ENCODE measurements around the gene MRPL44. TPM values are rescaled to one million over a fixed set of nuclear protein-coding genes. Genes with fewer than 3 reads are reported as not detected.
"Not testable (repeated sequence)": the region's sequence is repeated elsewhere in the genome, so short reads cannot be mapped to it uniquely, and the experiment has no call there.

MRPL44 gene
- total RNA-seq, 2 experiments from 2014 or later = 30.4 to 34.9 TPM

GRCh38 chr2:223989206-223989855 is 32.1 kb downstream of the MRPL44 start:
- Mint-ChIP-seq H3K4me3 (no peak overlapping the region), H3K27me3 (peaks cover 17% of the 10 kb centered on the region)

DNA sequence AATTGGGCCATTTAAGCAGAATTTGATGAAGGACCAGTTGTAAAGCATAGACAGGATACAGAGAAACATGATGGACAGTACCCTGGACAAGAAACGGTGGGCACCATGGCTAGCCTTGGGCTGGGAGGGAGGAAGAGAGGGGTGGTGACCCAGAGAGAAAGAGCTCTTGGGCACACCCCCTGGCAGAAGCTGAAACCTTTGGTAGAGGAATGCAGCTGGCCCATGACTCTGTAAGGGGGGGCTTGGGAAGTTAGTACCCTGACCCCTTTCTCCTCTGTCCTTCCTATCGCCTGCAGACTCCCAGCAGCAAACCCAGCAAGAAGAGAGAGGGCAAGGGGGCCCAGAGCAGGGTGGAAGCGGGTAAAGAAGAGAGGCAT is 32.6 kb downstream of the MRPL44 start:
- Mint-ChIP-seq H3K27me3 (peaks cover 17% of the 10 kb centered on the region), H3K4me3 (no peak overlapping the region), H3K4me1 (peaks cover 2% of the 10 kb centered on the region), H3K27ac (no peak overlapping the region), H3K36me3 (no peaks in the 10 kb centered on the region), H3K9me3 (ENCODE audit: low read depth) (no peaks in the 10 kb centered on the region)
- DNase-seq (no peak), ATAC-seq (no peak)
- CTCF ChIA-PET = interaction anchor here (7.1 kb wide), 2 partner anchors 19 to 294 kb away, joined by 57 to 95 read pairs; no protein-coding TSS in a partner anchor

More at GRCh38 chr2:223989206-223989855, 32.1 kb downstream of the MRPL44 start:
- Mint-ChIP-seq H3K36me3 (no peaks in the 10 kb centered on the region), H3K27ac (no peak overlapping the region), H3K4me1 (no peaks in the 10 kb centered on the region), H3K9me3 (ENCODE audit: low read depth) (no peaks in the 10 kb centered on the region)
- no peak for ATAC-seq
- DNase-seq = no peak
- CTCF ChIA-PET = interaction anchor here (7.1 kb wide), 2 partner anchors 18 to 295 kb away, joined by 57 to 95 read pairs; no protein-coding TSS in a partner anchor

- peaks cover 11% of the 10 kb centered on the region for H3K4me1 Mint-ChIP-seq
- CTCF ChIA-PET = interaction anchor here (0.8 to 7.1 kb wide), 6 partner anchors 13 to 377 kb away, joined by 3 to 95 read pairs (median 10); partner anchors contain the start of gene SERPINE2
- H3K4me3 Mint-ChIP-seq = no peak overlapping the region
- no peaks in the 10 kb centered on the region for H3K9me3 Mint-ChIP-seq (ENCODE audit: low read depth)
- no peak for ATAC-seq
- no peak overlapping the region for H3K27ac Mint-ChIP-seq
- H3K27me3 Mint-ChIP-seq = peaks cover 9% of the 10 kb centered on the region
- H3K36me3 Mint-ChIP-seq = no peaks in the 10 kb centered on the region
- DNase-seq = no peak
These were observed 34.3 kb downstream of the MRPL44 start for GRCh38 chr2:223991611-223992010.

DNA sequence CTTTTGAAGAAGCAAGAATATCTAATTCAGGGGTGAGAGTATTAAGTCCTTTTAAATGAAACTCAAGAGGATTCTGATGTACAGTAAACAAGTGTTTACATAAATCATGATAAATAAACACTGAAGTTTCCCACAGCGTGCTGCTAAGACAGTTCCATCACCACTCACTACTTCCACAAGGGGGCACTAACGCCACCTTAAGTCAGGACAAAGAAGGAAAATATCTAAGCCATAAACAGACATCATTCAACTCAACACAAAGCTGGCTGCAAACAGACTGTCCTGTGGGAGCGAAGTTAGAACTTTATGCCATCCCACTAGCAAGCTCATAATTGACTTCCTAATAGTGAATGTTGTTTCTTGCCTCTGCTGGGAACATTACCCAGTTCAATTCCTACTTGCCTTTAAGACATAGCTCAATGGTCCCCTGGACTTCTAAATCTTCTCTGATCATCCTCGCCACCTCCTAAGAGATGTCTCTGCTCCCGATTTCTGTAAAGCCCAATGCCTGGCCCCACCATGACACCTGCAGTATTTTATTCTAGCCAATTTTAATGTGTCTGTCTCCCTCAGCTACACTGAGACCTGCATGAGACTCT is 36.5 kb downstream of the MRPL44 start:
- H3K4me1 Mint-ChIP-seq = peaks cover 11% of the 10 kb centered on the region
- CTCF ChIA-PET = interaction anchor here (0.6 to 7.1 kb wide), 32 partner anchors 8 to 743 kb away, joined by 3 to 95 read pairs (median 4); partner anchors contain the start of gene AP1S3
- H3K27me3 Mint-ChIP-seq = no peaks in the 10 kb centered on the region
- no peaks in the 10 kb centered on the region for H3K36me3 Mint-ChIP-seq
- no peak overlapping the region for H3K27ac Mint-ChIP-seq
- H3K4me3 Mint-ChIP-seq = no peak overlapping the region
- DNase-seq = peak; percentile 75
- peak; percentile 79 for ATAC-seq
- no peaks in the 10 kb centered on the region for H3K9me3 Mint-ChIP-seq (ENCODE audit: low read depth)

DNA sequence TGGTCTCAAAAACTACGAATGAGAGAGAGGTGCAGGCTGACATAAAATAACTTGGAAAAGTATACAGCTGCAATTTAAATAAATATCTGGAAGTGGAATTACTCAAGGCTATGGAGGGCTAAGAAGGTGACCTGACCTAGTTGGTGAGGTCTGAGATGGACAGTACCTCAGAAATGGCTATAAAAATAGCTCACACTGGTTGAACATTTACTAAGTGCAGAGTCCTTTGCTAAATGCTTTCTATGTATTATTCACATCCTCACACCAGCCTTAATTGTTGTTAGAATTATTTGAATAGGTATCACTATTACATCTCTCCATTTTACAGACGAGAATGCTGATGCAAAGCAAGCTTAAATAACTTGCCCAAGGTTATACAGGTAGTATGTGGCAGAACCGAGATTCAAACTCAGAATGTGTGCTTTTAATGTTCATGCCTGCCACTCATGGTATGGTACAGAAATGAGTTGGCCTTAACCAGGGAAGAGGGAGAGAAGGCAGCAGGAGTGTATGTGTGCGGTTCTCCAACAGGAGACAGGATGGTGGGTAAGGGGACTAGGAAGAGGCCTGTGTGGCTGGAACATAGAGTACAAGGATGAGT is 37.4 kb downstream of the MRPL44 start:
- H3K27ac Mint-ChIP-seq = no peak overlapping the region
- no peaks in the 10 kb centered on the region for H3K9me3 Mint-ChIP-seq (ENCODE audit: low read depth)
- peaks cover 11% of the 10 kb centered on the region for H3K4me1 Mint-ChIP-seq
- no peaks in the 10 kb centered on the region for H3K27me3 Mint-ChIP-seq
- H3K4me3 Mint-ChIP-seq = no peak overlapping the region
- CTCF ChIA-PET = interaction anchor here (1.0 to 7.1 kb wide), 11 partner anchors 10 to 289 kb away, joined by 3 to 95 read pairs (median 11); no protein-coding TSS in a partner anchor
- ATAC-seq (no peak), DNase-seq (no peak)
- H3K36me3 Mint-ChIP-seq = no peaks in the 10 kb centered on the region

- peaks cover 11% of the 10 kb centered on the region for H3K4me1 Mint-ChIP-seq
- CTCF ChIA-PET = interaction anchor here (2.9 to 7.1 kb wide), 3 partner anchors 24 to 289 kb away, joined by 17 to 95 read pairs (median 57); no protein-coding TSS in a partner anchor
- H3K36me3 Mint-ChIP-seq = no peaks in the 10 kb centered on the region
- ATAC-seq (no peak), DNase-seq (no peak)
- peak overlapping the region; percentile 20 for H3K27ac Mint-ChIP-seq
- H3K4me3 Mint-ChIP-seq = no peak overlapping the region
- no peaks in the 10 kb centered on the region for H3K9me3 Mint-ChIP-seq (ENCODE audit: low read depth)
- H3K27me3 Mint-ChIP-seq = no peaks in the 10 kb centered on the region
These were observed 38.3 kb downstream of the MRPL44 start for GRCh38 chr2:223995569-223995968.

DNA sequence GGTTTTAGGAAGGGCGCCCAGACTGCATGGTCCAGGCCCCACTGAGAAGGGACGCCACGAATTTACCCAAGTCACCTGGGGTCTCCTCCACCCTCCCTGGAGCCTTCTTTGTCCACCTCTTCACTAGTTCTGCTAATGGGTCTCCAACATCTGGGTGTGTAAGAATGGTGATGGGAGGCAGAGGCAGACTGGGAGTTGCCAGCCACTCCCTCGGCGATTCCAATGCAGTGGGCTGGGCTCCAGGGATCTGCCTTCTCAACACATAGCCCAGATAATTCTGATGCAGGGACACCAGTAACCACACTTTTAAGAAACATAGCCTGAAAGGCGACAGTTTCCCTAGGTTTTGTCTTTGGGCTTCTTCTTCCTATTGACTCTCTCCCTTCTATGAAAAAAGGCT is 39.1 kb downstream of the MRPL44 start:
- Mint-ChIP-seq H3K27ac (no peak overlapping the region), H3K4me3 (no peak overlapping the region), H3K4me1 (peaks cover 11% of the 10 kb centered on the region), H3K9me3 (ENCODE audit: low read depth) (no peaks in the 10 kb centered on the region), H3K27me3 (no peaks in the 10 kb centered on the region), H3K36me3 (no peaks in the 10 kb centered on the region)
- CTCF ChIA-PET = interaction anchor here (7.1 kb wide), 1 partner anchor 288 kb away, joined by 95 read pairs; no protein-coding TSS in a partner anchor
- ATAC-seq (no peak), DNase-seq (no peak)

- H3K4me1 Mint-ChIP-seq = peaks cover 11% of the 10 kb centered on the region
- CTCF ChIA-PET = no interaction called here
- H3K4me3 Mint-ChIP-seq = no peak overlapping the region
- no peak for ATAC-seq
- no peak for DNase-seq
- no peaks in the 10 kb centered on the region for H3K9me3 Mint-ChIP-seq (ENCODE audit: low read depth)
- H3K27me3 Mint-ChIP-seq = no peaks in the 10 kb centered on the region
- H3K36me3 Mint-ChIP-seq = no peaks in the 10 kb centered on the region
- no peak overlapping the region for H3K27ac Mint-ChIP-seq
These were observed 40.7 kb downstream of the MRPL44 start for GRCh38 chr2:223997938-223998337.

DNA sequence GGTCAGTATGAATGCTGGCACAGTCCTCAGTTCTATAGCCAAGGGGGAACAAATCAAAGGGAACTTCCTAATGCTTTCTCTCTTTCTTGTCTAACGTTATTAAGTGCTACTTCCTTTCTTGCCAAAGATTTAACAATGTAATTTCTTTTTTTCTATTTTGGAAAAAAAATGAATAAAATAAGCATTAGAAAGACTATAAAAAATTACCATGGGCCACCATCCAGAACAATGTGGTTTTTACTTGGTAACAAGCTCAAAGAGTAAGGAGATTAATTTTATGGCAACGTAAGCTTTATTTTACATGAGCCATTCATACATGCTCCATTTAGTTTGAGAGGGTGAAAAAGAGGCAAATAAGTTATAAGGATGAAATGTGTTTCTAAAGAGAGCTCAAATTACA is 41.7 kb downstream of the MRPL44 start:
- Mint-ChIP-seq H3K4me1 (peaks cover 11% of the 10 kb centered on the region), H3K36me3 (no peaks in the 10 kb centered on the region), H3K27me3 (no peaks in the 10 kb centered on the region), H3K9me3 (ENCODE audit: low read depth) (no peaks in the 10 kb centered on the region), H3K4me3 (no peak overlapping the region), H3K27ac (no peak overlapping the region)
- DNase-seq = no peak
- ATAC-seq = no peak
- CTCF ChIA-PET = no interaction called here

DNA sequence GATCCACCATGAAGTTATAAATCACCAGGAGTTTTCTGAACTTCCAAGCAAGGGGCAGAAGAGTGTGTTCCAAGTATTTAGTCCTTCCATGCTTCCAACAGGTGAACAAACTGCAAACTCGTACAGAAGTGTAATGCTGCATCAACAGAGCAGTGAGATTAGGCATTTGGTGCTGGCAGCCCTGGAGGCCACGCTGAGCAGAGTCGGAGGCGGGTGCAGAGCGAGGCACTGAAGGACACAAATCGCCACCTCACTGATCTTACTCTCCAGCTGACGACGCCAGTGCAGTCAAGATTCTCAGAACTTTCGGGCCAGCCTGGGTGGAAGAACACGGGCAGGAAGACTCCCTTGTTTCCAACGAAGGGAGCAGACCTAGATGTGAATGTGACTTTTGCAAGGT is 42.6 kb downstream of the MRPL44 start:
- Mint-ChIP-seq H3K27me3 (no peaks in the 10 kb centered on the region), H3K9me3 (ENCODE audit: low read depth) (no peaks in the 10 kb centered on the region), H3K4me1 (peaks cover 9% of the 10 kb centered on the region), H3K4me3 (no peak overlapping the region), H3K36me3 (no peaks in the 10 kb centered on the region), H3K27ac (no peak overlapping the region)
- CTCF ChIA-PET = no interaction called here
- ATAC-seq = no peak
- no peak for DNase-seq

GRCh38 chr2:224000662-224001061 is 43.4 kb downstream of the MRPL44 start:
- H3K27ac Mint-ChIP-seq; DNase-seq; H3K9me3 Mint-ChIP-seq (ENCODE audit: low read depth); ATAC-seq; H3K27me3 Mint-ChIP-seq; H3K4me3 Mint-ChIP-seq; H3K4me1 Mint-ChIP-seq; H3K36me3 Mint-ChIP-seq: not testable (repeated sequence)
- CTCF ChIA-PET = interaction anchor here (1.0 kb wide), 1 partner anchor 284 kb away, joined by 5 read pairs; no protein-coding TSS in a partner anchor

GRCh38 chr2:224004105-224004695 is 46.9 kb downstream of the MRPL44 start:
- no peak for DNase-seq
- no peak for ATAC-seq
- no peaks in the 10 kb centered on the region for H3K36me3 Mint-ChIP-seq
- H3K9me3 Mint-ChIP-seq (ENCODE audit: low read depth) = no peaks in the 10 kb centered on the region
- CTCF ChIA-PET = interaction anchor here (1.0 to 3.5 kb wide), 2 partner anchors 10 to 646 kb away, joined by 3 to 17 read pairs; no protein-coding TSS in a partner anchor
- H3K27ac Mint-ChIP-seq = no peak overlapping the region
- H3K27me3 Mint-ChIP-seq = no peaks in the 10 kb centered on the region
- no peaks in the 10 kb centered on the region for H3K4me1 Mint-ChIP-seq
- no peak overlapping the region for H3K4me3 Mint-ChIP-seq

- Mint-ChIP-seq H3K36me3 (no peaks in the 10 kb centered on the region), H3K9me3 (ENCODE audit: low read depth) (no peaks in the 10 kb centered on the region), H3K27ac (no peak overlapping the region), H3K27me3 (no peaks in the 10 kb centered on the region), H3K4me1 (peaks cover 5% of the 10 kb centered on the region), H3K4me3 (no peak overlapping the region)
- ATAC-seq = no peak
- CTCF ChIA-PET = interaction anchor here (0.8 kb wide), 1 partner anchor 15 kb away, joined by 3 read pairs; no protein-coding TSS in a partner anchor
- no peak for DNase-seq
These were observed 51.5 kb downstream of the MRPL44 start for GRCh38 chr2:224008702-224009261.

Data from activated CD8-positive, alpha-beta memory T cell treated with anti-CD3 and anti-CD28 coated beads, Interleukin-2, amount 10 ng/mL, durations not matched to agents 7 days and 5 days (primary cell).